Tracheal epithelial cell (primary cell): ENCODE measurements around the gene F9. TPM values are rescaled to one million over a fixed set of nuclear protein-coding genes. Genes with fewer than 3 reads are reported as not detected.

Experiments used
- total RNA-seq: library from RNA; depleted of rRNA; stranded (reverse); fragments of >200 nt; gene quantifications from 2 replicates; pipeline ENCODE4 v1.2.1, GENCODE V29; 2014

F9 gene
- total RNA-seq: not detected in 2 replicates

GRCh38 chrX:139530550-139530949 lies at the start of gene F9:
Gene F9 (plus strand): TSS chrX:139530739. CDS start chrX:139530765, 26 bp downstream.

Other genes starting within 250 kb of the F9 start
- under 0.01 TPM in 2 replicates for gene MCF2, start 177.4 kb downstream of the F9 start, total RNA-seq